GM18520 (cell line): Measurements from ENCODE around the gene TOR4A.
A peak's percentile ranks its signal among the peaks of the same experiment; 100 is the strongest.
"Not testable (repeated sequence)": the region's sequence is repeated elsewhere in the genome, so short reads cannot be mapped to it uniquely, and the experiment has no call there.

ENCODE experiments used
- ATAC-seq: cut with Tn5 transposase; IDR thresholded peaks from one replicate; pipeline ENCODE4 v1.9.1; 2021; ENCODE audit not compliant: unreplicated experiment

The TOR4A gene

GRCh38 chr9:137251490-137252268 lies 25.8 kb upstream of the TOR4A start:
- no peak for ATAC-seq

GRCh38 chr9:137252555-137253506 lies 24.7 kb upstream of the TOR4A start:
- ATAC-seq: no peak

- ATAC-seq: no peak
These were observed 23.6 kb upstream of the TOR4A start for GRCh38 chr9:137253717-137254623.

GRCh38 chr9:137254624-137255447 lies 22.7 kb upstream of the TOR4A start, which contains the start of gene NELFB:
Gene NELFB (plus strand): TSS chr9:137255327.
- peak; percentile 69 for ATAC-seq

GRCh38 chr9:137255448-137256114 lies 21.9 kb upstream of the TOR4A start:
- ATAC-seq: no peak

GRCh38 chr9:137256362-137256761 lies 21.2 kb upstream of the TOR4A start:
- ATAC-seq: no peak

GRCh38 chr9:137256856-137257255 lies 20.7 kb upstream of the TOR4A start:
- no peak for ATAC-seq

GRCh38 chr9:137262173-137262908 lies 15.2 kb upstream of the TOR4A start:
- ATAC-seq: not testable (repeated sequence)

- ATAC-seq: no peak
These were observed 14.6 kb upstream of the TOR4A start for GRCh38 chr9:137262909-137263285.

- no peak for ATAC-seq
These were observed 14.0 kb upstream of the TOR4A start for GRCh38 chr9:137263506-137263905.

- no peak for ATAC-seq
These were observed 13.5 kb upstream of the TOR4A start for GRCh38 chr9:137264067-137264466.

GRCh38 chr9:137265496-137266161 lies 11.9 kb upstream of the TOR4A start:
- ATAC-seq: no peak

- no peak for ATAC-seq
These were observed 11.4 kb upstream of the TOR4A start for GRCh38 chr9:137266162-137266527.

- no peak for ATAC-seq
These were observed 10.7 kb upstream of the TOR4A start for GRCh38 chr9:137266585-137267453.

GRCh38 chr9:137267933-137268355 lies 9.6 kb upstream of the TOR4A start:
- ATAC-seq: no peak

GRCh38 chr9:137268538-137269201 lies 8.9 kb upstream of the TOR4A start:
- ATAC-seq: no peak
